AG09319 (cell line): ENCODE measurements around the gene FGGY.

Experiments
- DNase-seq: peaks from one replicate; pipeline ENCODE4 v3.0.0-alpha.2; 2010; ENCODE audit warnings: low read depth; ENCODE audit errors: extremely low read depth
- TF ChIP-seq, protein P1 (sequence below): IDR thresholded peaks from 2 replicates; pipeline ENCODE4 v1.5.1; 2011; ENCODE audit warnings: low read depth, mild to moderate bottlenecking, inconsistent platforms, low read length, moderate library complexity

The FGGY gene

DNA sequence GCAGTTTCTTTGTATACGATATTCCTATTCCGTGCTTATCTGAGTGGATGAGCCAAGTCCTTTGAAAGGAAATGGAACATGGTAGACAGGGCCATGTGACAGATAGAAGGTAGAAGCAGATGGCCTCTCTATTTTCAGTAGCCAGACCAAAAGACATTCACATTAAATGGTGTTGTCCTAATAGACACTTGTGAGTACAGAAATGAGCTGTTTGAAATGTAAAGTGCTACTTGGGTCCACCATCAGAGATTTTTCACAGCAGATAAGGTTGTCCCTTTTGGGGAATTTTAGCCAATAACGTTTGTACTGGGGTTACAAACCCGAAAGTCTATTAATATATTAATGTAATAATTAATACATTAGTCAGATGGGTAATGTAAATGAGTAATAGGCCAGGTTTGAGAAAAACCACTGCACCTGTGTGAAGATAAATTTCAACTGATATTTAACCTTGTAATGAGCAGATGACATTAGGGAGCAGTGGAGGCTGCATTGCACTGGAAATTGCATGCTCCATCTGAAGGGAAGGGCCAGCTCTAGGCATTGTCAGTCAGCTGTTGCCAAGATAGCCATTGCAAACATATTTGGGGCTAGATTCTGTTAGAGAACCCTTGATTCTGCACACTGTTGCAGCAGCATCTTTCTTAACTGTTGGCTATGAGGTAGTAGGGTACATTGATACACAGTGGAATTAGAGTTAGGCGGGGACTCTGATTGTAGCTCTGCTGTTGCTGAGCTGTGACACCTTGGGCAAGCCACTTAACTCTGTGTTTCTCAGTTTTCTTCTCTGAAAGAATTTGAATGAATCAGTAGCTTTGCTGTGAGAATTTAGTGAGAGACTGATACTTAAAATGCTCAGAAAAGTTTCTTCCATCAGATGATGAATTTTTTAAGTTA is 43.8 kb downstream of the FGGY start:
- TF ChIP-seq, protein P1, sequence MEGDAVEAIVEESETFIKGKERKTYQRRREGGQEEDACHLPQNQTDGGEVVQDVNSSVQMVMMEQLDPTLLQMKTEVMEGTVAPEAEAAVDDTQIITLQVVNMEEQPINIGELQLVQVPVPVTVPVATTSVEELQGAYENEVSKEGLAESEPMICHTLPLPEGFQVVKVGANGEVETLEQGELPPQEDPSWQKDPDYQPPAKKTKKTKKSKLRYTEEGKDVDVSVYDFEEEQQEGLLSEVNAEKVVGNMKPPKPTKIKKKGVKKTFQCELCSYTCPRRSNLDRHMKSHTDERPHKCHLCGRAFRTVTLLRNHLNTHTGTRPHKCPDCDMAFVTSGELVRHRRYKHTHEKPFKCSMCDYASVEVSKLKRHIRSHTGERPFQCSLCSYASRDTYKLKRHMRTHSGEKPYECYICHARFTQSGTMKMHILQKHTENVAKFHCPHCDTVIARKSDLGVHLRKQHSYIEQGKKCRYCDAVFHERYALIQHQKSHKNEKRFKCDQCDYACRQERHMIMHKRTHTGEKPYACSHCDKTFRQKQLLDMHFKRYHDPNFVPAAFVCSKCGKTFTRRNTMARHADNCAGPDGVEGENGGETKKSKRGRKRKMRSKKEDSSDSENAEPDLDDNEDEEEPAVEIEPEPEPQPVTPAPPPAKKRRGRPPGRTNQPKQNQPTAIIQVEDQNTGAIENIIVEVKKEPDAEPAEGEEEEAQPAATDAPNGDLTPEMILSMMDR, result no peak
- no peak for DNase-seq

DNA sequence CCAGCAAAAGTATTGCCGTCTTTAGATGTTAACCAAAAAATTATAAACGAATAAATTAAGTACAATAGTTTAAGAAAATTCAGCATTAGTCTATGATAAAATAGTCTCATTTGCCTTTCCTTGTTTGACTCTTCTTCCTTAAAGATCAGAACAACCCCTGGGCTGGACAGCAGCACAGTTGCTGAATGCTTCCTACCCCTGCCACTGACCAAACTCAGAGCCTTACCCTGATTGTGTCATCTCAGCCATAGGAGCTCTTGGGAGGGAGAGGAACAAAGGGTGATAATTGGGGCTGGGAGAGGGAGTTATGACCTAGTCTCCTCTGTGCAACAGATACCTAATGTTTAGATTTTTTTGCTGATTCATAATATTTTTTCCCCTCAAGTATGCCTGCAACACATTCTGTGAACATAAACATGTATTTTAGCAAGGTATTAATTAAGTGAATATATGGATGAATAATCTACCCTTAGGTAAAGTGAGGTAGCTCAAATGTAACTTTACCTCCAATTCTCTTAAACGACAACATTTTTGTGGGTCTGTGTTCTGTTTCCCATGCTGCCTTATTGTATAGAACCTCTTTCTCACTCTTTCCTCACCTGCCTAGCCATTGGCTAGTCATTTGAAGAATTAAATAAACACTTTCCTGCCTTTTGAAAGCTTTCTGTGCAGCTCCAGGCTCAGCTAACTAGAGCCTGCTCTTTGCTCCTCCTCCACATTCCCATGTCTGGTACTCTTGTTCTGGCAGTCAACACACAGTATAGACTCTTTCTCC is 46.1 kb downstream of the FGGY start:
- no peak for DNase-seq
- TF ChIP-seq, protein P1, result no peak

DNA sequence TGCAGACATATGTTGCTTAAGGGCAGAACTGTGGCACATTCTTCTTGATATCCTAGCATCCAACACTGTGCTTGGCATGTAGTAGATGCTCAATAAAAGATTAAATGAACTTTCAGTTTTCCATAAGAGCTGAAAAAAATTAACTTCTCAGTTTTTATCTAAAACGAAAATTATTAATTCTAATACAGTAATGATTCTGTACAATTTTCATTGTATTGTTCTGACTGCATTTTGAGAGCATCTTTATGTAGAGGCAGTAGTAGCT is 46.6 kb downstream of the FGGY start:
- no peak for DNase-seq
- TF ChIP-seq, protein P1, result no peak

DNA sequence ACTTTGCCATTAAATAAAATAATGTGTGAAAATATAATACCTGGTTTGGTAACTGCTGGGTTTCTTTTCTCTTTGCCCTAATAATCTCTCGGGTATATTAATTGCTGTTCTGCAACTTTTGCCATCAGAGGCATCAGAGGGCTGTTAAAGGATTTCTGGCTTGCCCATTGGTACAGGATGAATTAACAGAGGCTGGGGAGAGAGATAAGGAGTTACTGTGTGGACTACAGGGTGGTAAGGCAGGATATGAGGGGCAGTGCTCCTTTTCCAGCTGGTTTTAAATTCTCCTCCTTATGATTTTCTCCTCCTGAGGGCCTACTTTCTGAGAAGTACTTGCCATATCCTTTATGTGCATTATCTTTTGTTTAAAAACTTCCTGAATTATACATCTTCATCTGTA is 48.3 kb downstream of the FGGY start:
- TF ChIP-seq, protein P1, result no peak
- DNase-seq, result no peak

DNA sequence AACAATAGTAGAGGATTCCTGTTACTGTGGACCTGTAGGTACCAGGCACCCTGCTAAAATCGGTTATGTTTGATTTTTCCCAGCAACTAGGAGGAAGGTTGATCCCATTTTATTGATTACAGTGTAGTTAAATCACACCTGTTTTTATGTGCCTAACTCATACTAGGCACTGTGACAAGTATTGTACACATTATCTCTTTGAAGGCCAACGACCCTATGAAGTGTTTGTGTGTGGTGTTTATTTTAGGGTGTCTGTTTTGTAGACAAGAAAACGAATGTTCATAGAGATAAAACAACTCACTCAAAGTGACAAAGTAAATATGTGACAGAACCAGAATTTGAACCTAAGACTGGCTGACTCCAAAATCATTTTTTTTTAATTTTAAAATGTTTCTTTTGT is 49.5 kb downstream of the FGGY start:
- TF ChIP-seq, protein P1, result no peak
- DNase-seq, result no peak

DNA sequence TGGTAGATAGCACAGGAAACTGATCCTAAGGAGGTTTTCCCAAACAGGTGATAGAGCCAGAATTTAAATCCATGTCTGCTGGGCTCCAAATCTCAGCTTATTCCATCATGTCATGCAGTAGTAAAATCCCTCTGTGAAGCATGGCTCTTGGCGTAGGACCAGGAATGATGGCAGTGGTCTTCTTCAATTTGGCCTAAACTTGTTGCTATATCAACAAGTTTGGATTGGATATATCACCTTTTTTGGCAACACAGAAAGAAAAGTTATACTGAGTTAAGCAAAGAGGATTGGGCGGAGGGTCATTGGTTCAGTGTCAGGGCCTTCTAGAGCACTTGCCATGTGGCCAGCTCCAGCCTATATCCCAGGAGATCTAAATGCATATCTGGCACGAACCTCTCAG is 52.2 kb downstream of the FGGY start:
- DNase-seq, result no peak
- TF ChIP-seq, protein P1, result no peak

DNA sequence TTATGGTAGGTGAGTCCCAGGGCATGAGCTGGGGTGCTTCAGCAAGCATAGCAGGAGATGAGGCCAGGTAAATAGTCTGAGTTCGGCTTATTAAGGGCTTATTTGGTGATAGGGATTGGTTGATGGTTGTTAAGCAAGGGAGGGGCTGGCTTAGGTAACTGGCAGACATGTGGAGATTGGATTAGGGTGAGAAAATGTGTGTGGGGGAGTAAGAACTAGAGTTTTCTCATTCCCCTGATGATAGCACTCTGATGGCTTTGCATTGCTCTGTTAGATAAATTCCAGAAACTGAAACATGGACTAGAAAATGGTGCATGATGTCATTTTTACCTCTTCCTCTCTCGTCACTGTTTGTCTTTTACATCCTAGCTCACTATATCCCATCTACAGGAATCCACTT is 53.6 kb downstream of the FGGY start:
- TF ChIP-seq, protein P1, result no peak
- DNase-seq, result no peak
